Measurements from ENCODE around the gene ARL15.
A peak's percentile ranks its signal among the peaks of the same experiment; 100 is the strongest.
"Not testable (repeated sequence)": the region's sequence is repeated elsewhere in the genome, so short reads cannot be mapped to it uniquely, and the experiment has no call there.

ARL15 gene

GRCh38 chr5:54090495-54091120 lies 219.8 kb downstream of the ARL15 start:
- peak; percentile 53 for DNase-seq (ENCODE audit: low spot score)

DNA sequence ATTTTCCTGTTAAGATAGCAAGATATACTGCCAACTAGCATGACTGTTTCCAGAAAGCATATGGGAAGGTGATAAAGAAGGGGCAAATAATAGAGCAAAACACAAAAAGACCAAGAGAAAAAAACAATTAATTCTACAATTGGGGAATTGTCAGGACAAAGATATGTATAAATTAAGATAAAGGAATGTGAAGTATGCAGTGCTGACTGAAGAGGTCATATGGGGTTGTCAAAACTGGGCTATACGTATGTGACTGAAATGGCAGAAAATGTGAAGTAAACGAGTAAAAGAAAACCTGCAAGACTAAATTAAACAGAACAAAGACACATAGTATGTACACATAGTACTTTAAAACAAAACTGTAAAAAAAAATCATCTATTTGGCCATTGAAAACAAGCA lies 222.3 kb downstream of the ARL15 start:
- no peak for DNase-seq (ENCODE audit: low spot score)

- DNase-seq (ENCODE audit: low spot score): no peak
Measured at GRCh38 chr5:54087436-54087835, 222.9 kb downstream of the ARL15 start.

GRCh38 chr5:54086191-54086590 lies 224.2 kb downstream of the ARL15 start:
- no peak for DNase-seq (ENCODE audit: low spot score)

GRCh38 chr5:54084696-54085095 lies 225.7 kb downstream of the ARL15 start:
- no peak for DNase-seq (ENCODE audit: low spot score)

DNA sequence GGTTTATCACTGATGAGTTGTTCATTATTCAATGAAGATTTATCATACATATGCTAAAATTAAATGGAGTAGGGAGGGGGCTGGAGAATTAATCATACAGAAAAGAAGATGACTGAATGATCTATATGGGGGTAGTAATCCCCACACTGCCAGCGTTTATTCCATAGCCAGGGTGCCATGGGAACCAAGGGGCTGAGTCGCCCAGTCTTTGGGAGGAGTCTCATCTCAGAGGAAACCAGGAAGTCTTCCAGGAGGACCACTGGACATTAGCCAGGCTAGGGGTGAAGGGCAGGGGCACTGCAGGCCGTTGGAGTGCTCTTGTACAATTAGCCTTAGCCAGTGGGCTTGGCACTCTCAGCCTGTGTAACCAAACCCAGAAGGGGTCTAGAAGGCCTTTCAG lies 226.5 kb downstream of the ARL15 start:
- DNase-seq (ENCODE audit: low spot score): no peak

DNA sequence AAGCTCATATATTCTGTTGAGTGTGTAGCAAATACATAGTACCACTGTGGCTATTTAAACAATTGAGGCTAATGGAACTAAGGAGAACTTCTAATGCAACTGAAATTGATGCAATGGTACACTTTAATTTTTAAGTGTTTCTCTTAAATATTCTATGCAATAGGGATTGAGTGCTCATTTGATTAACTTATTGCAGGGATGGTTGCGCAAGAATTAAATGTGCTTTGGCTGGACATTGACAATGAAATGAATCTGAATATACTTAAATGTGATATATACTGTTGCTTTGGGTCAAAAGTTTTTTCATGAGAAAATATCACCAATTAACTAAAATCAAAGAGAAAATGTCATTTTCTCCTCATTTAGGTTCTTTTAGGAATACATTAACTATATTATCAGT lies 227.1 kb downstream of the ARL15 start:
- no peak for DNase-seq (ENCODE audit: low spot score)

GRCh38 chr5:54081415-54081814 lies 229.0 kb downstream of the ARL15 start:
- no peak for DNase-seq (ENCODE audit: low spot score)

GRCh38 chr5:54080831-54081230 lies 229.5 kb downstream of the ARL15 start:
- no peak for DNase-seq (ENCODE audit: low spot score)

GRCh38 chr5:54073735-54074134 lies 236.6 kb downstream of the ARL15 start:
- no peak for DNase-seq (ENCODE audit: low spot score)

DNA sequence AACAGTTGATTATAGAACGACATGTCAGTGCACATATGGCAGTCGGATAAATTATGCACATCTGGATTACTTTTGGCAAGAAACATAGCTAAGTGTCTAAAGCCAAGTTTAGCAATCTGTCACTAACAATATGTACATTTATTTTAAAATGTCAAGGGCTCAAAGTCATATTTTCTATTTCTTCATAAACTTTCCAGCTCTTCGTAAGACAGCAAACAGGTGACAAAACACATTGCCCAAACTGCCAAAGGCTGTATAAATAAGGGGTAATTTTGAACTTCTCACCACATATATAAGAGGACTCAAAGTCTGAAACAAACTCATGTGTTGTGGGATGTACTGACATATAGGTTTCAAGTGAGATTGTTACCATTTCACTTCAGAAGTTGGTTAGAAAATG lies 237.2 kb downstream of the ARL15 start:
- DNase-seq (ENCODE audit: low spot score): no peak

GRCh38 chr5:54066433-54066832 lies 243.9 kb downstream of the ARL15 start:
- DNase-seq (ENCODE audit: low spot score): no peak

- no peak for DNase-seq (ENCODE audit: low spot score)
Measured at GRCh38 chr5:54063817-54064216, 246.6 kb downstream of the ARL15 start.

DNA sequence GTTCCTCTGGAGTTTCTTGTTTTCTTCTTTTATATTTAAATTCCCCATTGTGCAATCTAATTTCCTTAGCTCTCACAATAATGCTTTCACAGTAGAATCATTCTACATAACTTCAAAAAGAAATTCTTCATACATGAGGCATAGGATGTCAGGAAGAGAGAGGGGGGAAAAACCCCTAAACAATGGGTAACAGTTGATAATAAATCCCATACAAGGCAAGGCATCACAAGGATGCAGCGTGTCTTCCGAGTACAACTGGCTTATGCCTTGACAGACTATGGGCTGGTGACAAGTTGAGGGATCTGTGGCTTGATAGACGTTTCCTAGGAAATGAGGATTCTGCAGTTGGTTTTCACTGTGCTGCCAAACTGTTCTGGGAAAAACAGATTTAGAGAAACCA lies 247.4 kb downstream of the ARL15 start:
- no peak for DNase-seq (ENCODE audit: low spot score)

GRCh38 chr5:54060919-54061318 lies 249.5 kb downstream of the ARL15 start:
- not testable (repeated sequence) for DNase-seq (ENCODE audit: low spot score)

GRCh38 chr5:54049963-54050362 lies 260.4 kb downstream of the ARL15 start:
- no peak for DNase-seq (ENCODE audit: low spot score)

- no peak for DNase-seq (ENCODE audit: low spot score)
Measured at GRCh38 chr5:54049144-54049543, 261.2 kb downstream of the ARL15 start.

DNA sequence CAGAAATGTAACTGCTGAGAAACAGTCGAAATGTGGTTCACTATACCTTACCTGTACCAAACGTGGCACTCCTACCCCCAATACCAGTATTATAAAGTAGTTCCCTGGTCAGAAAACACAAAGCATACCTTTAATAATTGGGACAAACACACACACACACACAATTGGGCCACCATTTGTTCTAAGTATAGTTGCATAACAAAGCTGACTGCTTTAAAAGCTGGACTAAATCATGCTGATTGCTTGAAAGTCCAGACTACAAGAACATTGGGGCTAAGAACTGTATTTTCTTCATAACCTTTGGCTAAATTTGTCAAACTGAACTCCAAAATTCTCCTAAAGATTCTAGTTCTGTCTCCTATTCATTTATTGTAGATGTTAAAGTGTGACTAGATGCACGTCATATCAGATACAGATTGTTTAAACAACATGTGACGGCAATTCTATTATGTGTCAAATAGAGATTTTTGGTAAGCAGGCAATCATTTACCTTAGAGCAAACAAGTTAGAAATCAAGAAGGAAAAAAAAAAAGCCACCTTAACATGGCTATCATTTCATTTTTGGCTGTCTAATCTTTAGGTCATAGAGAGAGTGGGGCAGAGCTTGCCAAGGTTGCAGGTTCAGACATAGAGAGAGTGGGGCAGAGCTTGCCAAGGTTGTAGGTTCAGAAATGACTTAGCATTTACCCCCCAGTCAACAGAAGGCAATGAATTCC lies 265.1 kb downstream of the ARL15 start:
- DNase-seq (ENCODE audit: low spot score): no peak

DNA sequence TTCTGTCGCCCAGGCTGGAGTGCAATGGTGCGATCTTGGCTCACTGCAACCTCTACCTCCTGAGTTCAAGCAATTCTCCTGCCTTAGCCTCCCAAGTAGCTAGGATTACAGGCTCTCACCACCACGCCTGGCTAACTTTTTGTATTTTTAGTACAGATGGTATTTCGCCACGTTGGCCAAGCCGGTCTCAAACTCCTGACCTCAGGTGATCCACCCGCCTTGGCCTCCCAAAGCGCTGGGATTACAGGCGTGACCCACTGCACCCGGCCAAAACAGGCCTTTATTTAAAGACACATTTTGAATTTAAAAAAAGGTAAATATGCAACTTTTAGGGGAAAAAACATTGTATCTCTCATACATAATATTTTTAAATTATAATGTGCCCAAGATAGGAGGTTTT lies 266.1 kb downstream of the ARL15 start:
- DNase-seq (ENCODE audit: low spot score): not testable (repeated sequence)

GRCh38 chr5:54040804-54041203 lies 269.6 kb downstream of the ARL15 start:
- DNase-seq (ENCODE audit: low spot score): no peak

GRCh38 chr5:54040018-54040417 lies 270.4 kb downstream of the ARL15 start:
- DNase-seq (ENCODE audit: low spot score): no peak

DNA sequence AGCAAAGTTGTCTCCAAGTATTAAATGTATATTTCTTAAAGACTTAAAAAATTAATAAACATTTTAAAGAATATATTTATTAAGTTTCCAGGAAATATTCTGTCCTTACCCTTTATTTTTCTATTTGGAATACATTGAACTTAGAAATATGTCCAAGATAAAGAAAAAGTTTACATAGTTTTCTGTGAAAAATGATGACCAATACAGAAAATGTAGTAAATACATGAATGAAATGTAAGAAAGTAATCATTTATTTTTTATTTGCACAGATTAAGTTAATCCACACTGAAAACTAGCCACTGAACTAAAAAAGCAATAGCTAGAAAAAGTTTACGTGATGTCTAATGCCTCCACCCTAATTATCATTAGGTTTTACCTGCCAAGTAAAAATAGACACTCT lies 273.2 kb downstream of the ARL15 start:
- no peak for DNase-seq (ENCODE audit: low spot score)

GRCh38 chr5:54030981-54031380 lies 279.4 kb downstream of the ARL15 start:
- DNase-seq (ENCODE audit: low spot score): no peak

- no peak for DNase-seq (ENCODE audit: low spot score)
Measured at GRCh38 chr5:54024466-54024865, 285.9 kb downstream of the ARL15 start.

Measured in NAMALWA (cell line).